ENCODE results near the gene DUSP10. TPM values are rescaled to one million over a fixed set of nuclear protein-coding genes. Genes with fewer than 3 reads are reported as not detected.

Gene DUSP10
- total and polyA plus RNA-seq, 5 experiments from 2014 or later, result 1.4 to 4.4 (median 2.7) TPM

GRCh38 chr1:221675880-221676800, 65.7 kb downstream of the DUSP10 start:
- POLR2A ChIA-PET, result no interaction called here
- H3K36me3 Mint-ChIP-seq, result peaks cover 0 to 12% (median 3%) of the 10 kb centered on the region in 3 donors
- DNase-seq, result no peak
- H3K27ac Mint-ChIP-seq, result no peak overlapping the region
- no peak overlapping the region for H3K4me3 Mint-ChIP-seq
- H3K9me3 Mint-ChIP-seq, result peaks cover 0 to 15% (median 8%) of the 10 kb centered on the region in 9 donors
- no peak for ATAC-seq
- no peaks in the 10 kb centered on the region for H3K27me3 Mint-ChIP-seq
- peaks cover 4 to 7% (median 5%) of the 10 kb centered on the region in 4 donors for H3K4me1 Mint-ChIP-seq

GRCh38 chr1:221672965-221673364, 68.9 kb downstream of the DUSP10 start:
- H3K27ac Mint-ChIP-seq, result no peak overlapping the region
- ATAC-seq (no peak), DNase-seq (no peak)
- POLR2A ChIA-PET, result no interaction called here
- no peaks in the 10 kb centered on the region for H3K36me3 Mint-ChIP-seq
- H3K9me3 Mint-ChIP-seq, result no peaks in the 10 kb centered on the region
- no peak overlapping the region for H3K4me3 Mint-ChIP-seq
- peaks cover 1 to 11% (median 4%) of the 10 kb centered on the region in 5 donors for H3K27me3 Mint-ChIP-seq
- H3K4me1 Mint-ChIP-seq, result peaks cover 0 to 2% (median under 1%) of the 10 kb centered on the region in 4 donors

- H3K27ac Mint-ChIP-seq, result no peak overlapping the region
- H3K4me1 Mint-ChIP-seq, result peaks cover 0 to 2% (median 0%) of the 10 kb centered on the region in 4 donors
- H3K4me3 Mint-ChIP-seq, result no peak overlapping the region
- ATAC-seq (no peak), DNase-seq (no peak)
- no peaks in the 10 kb centered on the region for H3K9me3 Mint-ChIP-seq
- peaks cover 1 to 11% (median 4%) of the 10 kb centered on the region in 5 donors for H3K27me3 Mint-ChIP-seq
- POLR2A ChIA-PET, result no interaction called here
- H3K36me3 Mint-ChIP-seq, result no peaks in the 10 kb centered on the region
Measured at GRCh38 chr1:221672239-221672645, 69.6 kb downstream of the DUSP10 start.

- peaks cover 1 to 11% (median 4%) of the 10 kb centered on the region in 5 donors for H3K27me3 Mint-ChIP-seq
- no peak overlapping the region for H3K27ac Mint-ChIP-seq
- DNase-seq, result no peak
- POLR2A ChIA-PET, result no interaction called here
- no peaks in the 10 kb centered on the region for H3K9me3 Mint-ChIP-seq
- H3K4me3 Mint-ChIP-seq, result no peak overlapping the region
- H3K36me3 Mint-ChIP-seq, result no peaks in the 10 kb centered on the region
- ATAC-seq, result no peak
- peaks cover 0 to 2% (median 0%) of the 10 kb centered on the region in 4 donors for H3K4me1 Mint-ChIP-seq
Measured at GRCh38 chr1:221670081-221670480, 71.8 kb downstream of the DUSP10 start.

- peak overlapping the region in 1 of 10 donors; percentile 43 for H3K27ac Mint-ChIP-seq
- no peaks in the 10 kb centered on the region for H3K9me3 Mint-ChIP-seq
- ATAC-seq (no peak), DNase-seq (no peak)
- peaks cover 0 to 2% (median 0%) of the 10 kb centered on the region in 4 donors for H3K4me1 Mint-ChIP-seq
- H3K4me3 Mint-ChIP-seq, result no peak overlapping the region
- H3K27me3 Mint-ChIP-seq, result peaks cover 1 to 11% (median 4%) of the 10 kb centered on the region in 5 donors
- POLR2A ChIA-PET, result no interaction called here
- H3K36me3 Mint-ChIP-seq, result no peaks in the 10 kb centered on the region
Measured at GRCh38 chr1:221669441-221669840, 72.4 kb downstream of the DUSP10 start.

GRCh38 chr1:221667504-221667903, 74.4 kb downstream of the DUSP10 start:
- H3K9me3 Mint-ChIP-seq, result no peaks in the 10 kb centered on the region
- POLR2A ChIA-PET, result no interaction called here

GRCh38 chr1:221664253-221664652, 77.6 kb downstream of the DUSP10 start:
- no peak overlapping the region for H3K27ac Mint-ChIP-seq
- H3K9me3 Mint-ChIP-seq, result no peaks in the 10 kb centered on the region
- H3K36me3 Mint-ChIP-seq, result no peaks in the 10 kb centered on the region
- H3K27me3 Mint-ChIP-seq, result peaks cover 1 to 7% (median 1%) of the 10 kb centered on the region in 5 donors
- POLR2A ChIA-PET, result no interaction called here
- DNase-seq (no peak), ATAC-seq (no peak)
- no peak overlapping the region for H3K4me3 Mint-ChIP-seq
- H3K4me1 Mint-ChIP-seq, result no peaks in the 10 kb centered on the region

More at GRCh38 chr1:221667504-221667903, 74.4 kb downstream of the DUSP10 start:
- ATAC-seq (no peak), DNase-seq (no peak)
- Mint-ChIP-seq H3K4me3 (no peak overlapping the region), H3K27ac (no peak overlapping the region), H3K4me1 (peaks cover 0 to 2% (median 0%) of the 10 kb centered on the region in 4 donors), H3K27me3 (peaks cover 1 to 11% (median 4%) of the 10 kb centered on the region in 5 donors), H3K36me3 (no peaks in the 10 kb centered on the region)

GRCh38 chr1:221663321-221663720, 78.6 kb downstream of the DUSP10 start:
- Mint-ChIP-seq H3K4me3 (no peak overlapping the region), H3K36me3 (no peaks in the 10 kb centered on the region), H3K9me3 (no peaks in the 10 kb centered on the region), H3K4me1 (no peaks in the 10 kb centered on the region), H3K27ac (no peak overlapping the region), H3K27me3 (peaks cover 0 to 2% (median 0%) of the 10 kb centered on the region in 5 donors)
- ATAC-seq (no peak), DNase-seq (no peak)
- POLR2A ChIA-PET, result no interaction called here

- H3K27ac Mint-ChIP-seq, result no peak overlapping the region
- H3K4me1 Mint-ChIP-seq, result peaks cover 0 to 3% (median 0%) of the 10 kb centered on the region in 4 donors
- POLR2A ChIA-PET, result no interaction called here
- H3K36me3 Mint-ChIP-seq, result no peaks in the 10 kb centered on the region
- H3K9me3 Mint-ChIP-seq, result no peaks in the 10 kb centered on the region
- ATAC-seq (no peak), DNase-seq (no peak)
- no peak overlapping the region for H3K4me3 Mint-ChIP-seq
- no peaks in the 10 kb centered on the region for H3K27me3 Mint-ChIP-seq
Measured at GRCh38 chr1:221655766-221656305, 86.1 kb downstream of the DUSP10 start.
